ENCODE measurements around the gene METTL26. TPM values are rescaled to one million over a fixed set of nuclear protein-coding genes. Genes with fewer than 3 reads are reported as not detected.

METTL26 gene
- total RNA-seq, 1 donor from 2014 or later: 31.8 TPM

- DNase-seq (ENCODE audit: low spot score in 2 of 2) (peak; percentile 95 to 96), FAIRE-seq (no peak)
Measured at GRCh38 chr16:660459-661183, 24.5 kb upstream of the METTL26 start.

DNA sequence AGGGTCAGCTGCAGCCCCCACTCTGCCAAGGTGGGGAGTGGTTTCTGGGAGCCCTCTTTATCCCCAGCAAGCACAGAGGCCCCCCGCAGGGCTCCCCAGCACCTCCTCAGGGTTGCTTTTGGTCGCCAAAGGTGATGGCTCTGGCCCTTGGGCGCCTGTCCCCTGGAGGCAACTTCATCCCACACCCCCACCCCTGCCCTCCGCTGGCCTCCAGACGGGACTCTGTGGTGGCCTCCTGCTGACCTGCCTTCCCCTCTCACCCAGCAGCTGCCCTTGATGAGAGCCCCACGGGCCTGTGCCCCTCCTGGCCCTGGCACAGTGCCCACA lies 24.0 kb upstream of the METTL26 start:
- DNase-seq (ENCODE audit: low spot score in 2 of 2): no peak
- no peak for FAIRE-seq

DNA sequence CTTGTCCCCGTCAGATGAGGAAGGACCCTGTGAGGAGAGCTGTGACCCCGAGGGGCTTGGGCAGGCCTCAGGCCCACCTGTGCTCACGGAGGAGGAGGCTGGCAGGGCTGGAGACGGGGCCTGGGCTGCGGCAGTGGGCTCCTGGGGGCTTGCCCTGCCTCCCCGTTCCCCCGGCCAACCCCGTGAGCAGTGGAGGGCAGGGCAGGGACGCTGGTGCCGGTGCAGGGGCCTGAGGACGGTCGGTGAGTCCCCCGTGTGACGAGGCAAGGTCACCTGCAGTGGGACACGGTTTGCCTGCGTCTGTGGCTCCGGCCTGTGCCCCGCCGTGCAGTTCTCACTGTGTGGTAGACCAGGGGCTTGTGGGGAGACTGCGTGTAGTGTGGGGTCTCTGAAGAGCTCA lies 23.5 kb upstream of the METTL26 start:
- DNase-seq (ENCODE audit: low spot score in 2 of 2) (no peak), FAIRE-seq (no peak)

DNA sequence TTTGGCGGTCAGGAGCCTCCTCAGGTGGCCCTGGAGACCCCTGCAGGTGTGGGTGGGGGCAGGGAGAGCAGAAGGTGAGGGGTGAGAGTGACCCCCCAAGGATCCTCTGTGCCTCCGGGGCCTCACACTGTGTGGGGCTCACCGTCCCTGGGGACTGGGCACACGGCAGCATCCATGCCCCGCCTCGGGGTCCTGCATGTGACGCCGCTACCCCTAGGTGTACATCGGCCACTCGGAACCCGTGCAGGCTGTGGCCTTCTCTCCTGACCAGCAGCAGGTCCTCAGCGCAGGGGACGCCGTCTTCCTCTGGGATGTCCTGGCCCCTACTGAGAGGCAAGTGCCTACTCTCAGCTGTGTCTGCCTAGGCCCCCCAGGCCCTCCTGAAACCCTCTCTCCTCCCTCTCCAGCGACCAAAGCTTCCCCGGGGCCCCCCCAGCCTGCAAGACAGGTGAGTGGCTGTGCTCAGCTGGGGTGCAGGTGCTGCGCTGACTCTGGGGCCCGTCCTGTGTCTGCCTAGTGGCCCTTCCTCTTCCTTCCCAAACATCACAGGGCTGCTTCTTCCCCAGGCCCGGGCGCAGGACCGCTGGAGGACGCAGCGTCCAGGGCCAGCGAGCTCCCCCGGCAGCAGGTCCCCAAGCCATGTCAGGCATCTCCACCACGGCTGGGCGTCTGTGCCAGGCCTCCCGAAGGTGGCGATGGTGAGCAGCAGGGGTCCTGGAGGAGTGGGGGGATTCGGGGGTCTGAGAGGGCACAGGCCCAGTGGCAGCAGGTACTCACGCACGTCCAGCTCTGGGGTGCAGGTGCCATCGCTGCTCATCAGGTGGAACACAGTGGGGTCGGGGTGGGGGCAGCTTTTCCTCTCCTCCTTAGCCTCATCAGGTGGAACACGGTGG lies 22.8 kb upstream of the METTL26 start:
- DNase-seq (ENCODE audit: low spot score in 2 of 2) (no peak), FAIRE-seq (no peak)

DNA sequence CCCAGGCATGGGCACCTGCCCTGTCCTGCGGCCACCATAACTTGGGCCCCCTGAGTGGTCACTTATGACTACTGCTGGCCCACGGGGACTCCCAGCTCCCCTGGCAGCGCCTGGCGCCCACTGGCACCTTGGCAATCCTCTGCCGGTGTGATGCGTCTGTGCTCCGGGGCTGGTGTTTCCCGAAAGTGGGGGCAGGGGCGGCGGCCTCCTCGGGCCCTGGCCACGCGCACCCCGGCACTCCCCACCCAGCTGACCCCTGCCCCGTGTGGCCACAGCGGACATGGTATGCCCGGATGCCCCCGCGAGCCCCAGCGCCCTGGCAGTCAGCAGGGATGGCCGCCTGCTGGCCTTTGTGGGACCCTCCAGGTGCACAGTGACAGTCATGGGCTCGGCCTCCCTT lies 21.4 kb upstream of the METTL26 start:
- no peak for FAIRE-seq

GRCh38 chr16:654034-654433 lies 17.9 kb upstream of the METTL26 start:
- FAIRE-seq: no peak
- no peak for DNase-seq (ENCODE audit: low spot score in 2 of 2)

More for the DNA sequence above, 21.4 kb upstream of the METTL26 start:
- DNase-seq (ENCODE audit: low spot score in 2 of 2): no peak

DNA sequence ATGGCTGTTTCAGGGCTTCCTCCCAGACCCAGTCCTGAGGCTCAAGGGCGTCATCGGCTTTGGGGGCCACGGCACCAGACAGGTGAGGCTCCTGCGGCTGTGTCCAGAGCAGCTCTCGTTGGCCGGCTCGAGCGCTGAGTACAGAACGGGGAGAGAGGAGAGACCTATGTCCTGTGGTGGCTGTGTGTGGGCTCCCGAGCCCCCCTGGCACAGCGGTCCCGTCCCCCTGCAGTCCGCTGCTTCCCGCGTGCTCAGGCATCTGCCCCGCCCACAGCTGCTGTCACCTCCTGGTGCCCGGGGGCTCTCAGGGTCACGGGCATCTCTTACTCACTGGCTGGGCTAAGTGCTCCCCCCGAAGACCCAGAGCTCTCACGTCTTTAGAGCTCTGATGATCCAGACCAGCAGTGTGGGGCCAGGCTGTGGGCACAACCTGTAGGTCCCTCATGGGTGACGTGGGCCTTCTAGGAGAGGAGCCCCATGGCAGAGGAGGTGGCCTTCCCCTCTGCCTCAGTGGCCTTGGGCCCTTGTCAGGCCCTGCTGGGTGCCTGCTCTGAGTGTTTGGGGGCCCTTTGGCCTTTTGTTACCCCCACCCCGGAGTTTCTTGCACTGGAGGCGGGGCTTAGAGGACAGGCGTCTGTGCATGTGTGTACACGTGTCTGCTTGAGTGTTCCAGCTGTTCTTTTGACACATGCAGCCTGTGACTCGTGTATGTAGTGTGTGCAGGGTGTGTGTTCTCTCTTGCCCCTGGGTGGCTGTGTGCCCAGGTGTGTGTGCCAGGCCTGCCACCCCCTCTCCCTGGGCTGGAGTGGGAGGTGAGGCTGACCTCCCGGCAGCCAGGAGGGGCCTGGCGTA lies 16.6 kb upstream of the METTL26 start:
- no peak for DNase-seq (ENCODE audit: low spot score in 2 of 2)
- FAIRE-seq: no peak

DNA sequence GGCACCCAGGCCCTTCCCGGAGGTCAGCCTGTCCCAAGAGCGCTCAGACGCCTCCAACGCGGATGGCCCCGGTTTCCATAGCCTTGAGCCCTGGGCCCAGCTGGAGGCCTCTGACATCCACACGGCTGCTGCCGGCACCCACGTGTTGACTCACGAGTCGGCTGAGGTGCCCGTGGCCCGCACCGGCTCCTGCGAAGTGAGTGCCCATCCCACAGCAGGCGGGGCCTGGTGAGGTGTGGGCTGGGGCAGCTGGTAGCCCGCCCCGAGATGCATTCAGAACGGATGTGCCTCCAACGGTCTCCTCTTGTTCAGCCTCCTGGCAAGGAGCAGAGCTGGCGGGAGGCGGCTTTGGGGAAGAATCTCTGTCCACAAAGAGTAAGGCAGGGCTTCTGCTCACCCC lies 15.7 kb upstream of the METTL26 start:
- FAIRE-seq (no peak), DNase-seq (ENCODE audit: low spot score in 2 of 2) (no peak)

GRCh38 chr16:649631-650030 lies 13.5 kb upstream of the METTL26 start:
- FAIRE-seq: no peak
- DNase-seq (ENCODE audit: low spot score in 2 of 2): peak in 1 of 2 donors; percentile 63

GRCh38 chr16:648781-649589 lies 12.9 kb upstream of the METTL26 start, which contains the start of gene WDR90:
TSS of gene WDR90 (plus strand) at chr16:649365. CDS start at chr16:649417, 52 bp downstream.
- no peak for FAIRE-seq

GRCh38 chr16:648071-648780 lies 12.1 kb upstream of the METTL26 start:
- DNase-seq (ENCODE audit: low spot score in 2 of 2): peak in 1 of 2 donors; percentile 55
- no peak for FAIRE-seq

More at GRCh38 chr16:648781-649589, 12.9 kb upstream of the METTL26 start, which contains the start of gene WDR90:
- peak; percentile 100 for DNase-seq (ENCODE audit: low spot score in 2 of 2)

- DNase-seq (ENCODE audit: low spot score in 2 of 2) (no peak), FAIRE-seq (no peak)
Measured at GRCh38 chr16:647173-647902, 11.2 kb upstream of the METTL26 start.

DNA sequence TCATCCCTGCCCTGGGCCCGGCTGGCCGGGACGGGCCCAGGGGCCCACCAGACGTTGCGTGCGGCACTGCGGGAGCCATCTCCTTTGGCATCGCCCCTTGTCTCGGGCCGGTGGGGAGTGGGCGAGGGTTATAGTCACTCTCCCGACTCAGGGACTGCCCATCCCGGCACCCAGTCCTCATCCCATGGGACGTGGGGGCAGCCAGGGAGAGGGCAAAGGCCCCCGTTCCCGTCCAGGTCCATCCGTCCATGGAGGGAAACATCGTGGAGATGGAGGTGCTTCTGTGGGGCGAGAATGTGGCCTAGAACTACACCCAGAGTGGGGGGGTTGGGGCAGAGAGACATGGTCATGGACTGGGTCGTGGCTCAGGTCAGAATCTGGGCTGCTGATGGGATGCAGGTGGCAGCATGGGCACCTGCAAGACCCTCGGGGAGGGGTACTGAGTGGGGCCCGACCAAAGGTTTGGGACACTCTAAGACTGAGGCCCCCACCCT lies 10.6 kb upstream of the METTL26 start:
- no peak for DNase-seq (ENCODE audit: low spot score in 2 of 2)
- no peak for FAIRE-seq

DNA sequence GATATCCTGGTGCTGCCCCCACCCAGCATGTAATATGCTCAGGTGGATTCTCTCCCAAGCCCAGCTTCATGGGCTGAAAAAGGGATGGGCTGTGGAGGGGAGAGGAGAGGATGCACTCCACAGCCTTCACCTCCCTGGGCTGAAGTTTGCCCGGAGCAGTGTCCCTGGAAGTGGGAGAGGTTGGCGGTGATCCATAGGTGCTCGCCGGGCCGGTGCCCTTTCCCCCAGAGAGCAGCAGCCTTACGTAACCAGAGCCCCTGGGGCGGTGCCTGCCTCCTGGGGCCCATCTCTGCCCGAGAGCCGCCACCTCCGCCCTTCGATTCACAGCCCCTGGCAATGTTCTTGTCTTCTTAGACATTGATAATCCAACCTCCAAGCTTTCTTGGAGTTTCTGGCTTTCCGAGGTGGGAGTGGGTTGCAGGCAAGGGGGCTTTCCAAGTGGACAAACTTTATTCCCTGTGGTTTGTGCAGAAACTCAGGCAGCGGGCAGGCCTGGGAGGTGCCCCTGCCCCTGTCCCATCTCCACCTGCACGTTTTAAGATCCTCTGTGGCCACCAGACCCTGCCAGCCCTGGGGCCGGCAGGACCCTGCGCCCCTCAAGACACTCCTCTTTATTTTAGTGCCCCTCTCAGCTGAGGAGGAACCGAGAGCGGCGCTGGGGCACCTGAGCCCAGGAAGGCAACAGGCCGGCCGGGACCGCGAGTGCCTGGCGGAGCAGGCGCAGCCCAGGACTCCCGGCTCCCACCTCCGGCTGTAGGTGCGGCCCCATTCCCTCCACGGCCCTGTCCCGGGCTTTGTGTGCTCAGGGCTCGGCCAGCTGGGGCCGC lies 10.0 kb upstream of the METTL26 start:
- FAIRE-seq: no peak
- DNase-seq (ENCODE audit: low spot score in 2 of 2): no peak

DNA sequence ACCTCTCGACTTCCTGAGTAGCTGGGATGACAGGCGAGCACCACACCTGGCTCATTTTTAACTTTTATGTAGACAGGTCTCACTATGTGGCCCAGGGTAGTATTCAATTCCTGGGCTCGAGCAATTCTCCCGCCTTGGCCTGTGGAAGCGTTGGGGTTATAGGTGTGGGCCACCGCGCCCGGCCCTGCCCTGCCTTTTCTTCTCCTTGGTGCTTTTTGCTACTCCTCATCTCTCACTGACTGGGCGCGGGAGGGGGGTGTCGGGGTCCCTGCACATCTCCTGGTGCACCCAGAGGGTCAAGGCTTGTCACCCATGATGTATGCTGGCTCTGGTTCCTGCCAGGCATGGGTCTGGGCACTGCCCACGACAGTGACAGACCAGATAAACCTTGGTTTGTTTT lies 8.5 kb upstream of the METTL26 start:
- DNase-seq (ENCODE audit: low spot score in 2 of 2): no peak
- no peak for FAIRE-seq

- FAIRE-seq (no peak), DNase-seq (ENCODE audit: low spot score in 2 of 2) (no peak)
Measured at GRCh38 chr16:643050-643368, 6.9 kb upstream of the METTL26 start.

DNA sequence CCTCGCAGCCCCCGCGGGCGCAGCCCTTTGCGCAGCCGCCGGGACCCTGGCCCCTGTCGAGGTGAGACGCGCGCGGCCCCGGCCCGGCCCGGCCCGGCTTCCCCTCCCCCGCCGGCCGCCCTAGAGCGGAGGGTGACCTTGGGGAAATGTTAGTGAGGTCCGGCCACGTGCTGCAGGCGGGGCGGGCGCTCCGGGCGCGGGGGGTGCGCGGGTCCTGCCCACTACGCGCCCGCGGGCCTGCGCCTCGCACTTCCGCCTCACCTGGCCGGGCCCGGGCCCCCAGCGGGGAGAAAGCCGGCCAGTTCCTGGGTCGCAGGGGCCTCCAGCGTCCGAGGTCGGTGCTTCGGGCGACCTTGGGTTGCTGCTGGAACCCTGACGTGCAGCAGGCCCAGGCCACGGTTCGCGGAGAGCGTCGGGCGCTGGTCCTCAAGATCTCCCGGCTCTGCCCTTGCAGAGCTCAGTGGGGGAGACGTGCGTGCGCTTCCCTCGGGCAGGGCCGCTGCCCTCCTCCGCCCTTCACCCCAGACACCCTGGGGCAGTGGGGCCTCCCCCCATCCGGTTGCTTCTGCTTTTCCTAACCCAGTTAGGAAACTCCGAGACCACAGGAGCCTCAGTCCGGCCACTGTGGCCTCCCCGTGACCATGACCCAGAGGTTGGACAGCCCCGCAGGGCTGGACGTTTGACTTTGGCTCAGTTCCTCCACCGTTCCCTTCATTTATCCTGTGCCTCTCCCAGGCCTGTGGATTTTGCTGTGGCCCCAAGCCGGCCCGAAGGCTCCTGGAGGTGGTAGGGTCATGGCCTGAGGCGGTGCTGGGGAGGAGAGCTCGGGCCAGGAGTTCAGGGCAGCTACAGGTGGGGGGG lies 6.3 kb upstream of the METTL26 start:
- DNase-seq (ENCODE audit: low spot score in 2 of 2): peak; percentile 74 to 75
- FAIRE-seq: no peak

All from frontal cortex (tissue), 4 donors.